AG08396 (cell line): ENCODE measurements around the gene NAA38.

Experiments
- DNase-seq: peaks from one replicate; pipeline ENCODE4 v3.0.0; 2012; ENCODE audit warnings: low spot score, mixed read lengths

NAA38 gene

GRCh38 chr17:7856811-7857712 is at the start of gene NAA38:
Gene NAA38 (minus strand): TSS chr17:7857559. CDS start chr17:7857463, 96 bp downstream.
- DNase-seq: peak; percentile 95

GRCh38 chr17:7903154-7904103 is 46.1 kb upstream of the NAA38 start:
- no peak for DNase-seq

GRCh38 chr17:7897773-7898172 is 40.4 kb upstream of the NAA38 start:
- DNase-seq: peak; percentile 72

GRCh38 chr17:7897090-7897489 is 39.7 kb upstream of the NAA38 start:
- DNase-seq: no peak

GRCh38 chr17:7894866-7895265 is 37.5 kb upstream of the NAA38 start:
- DNase-seq: no peak

- DNase-seq: no peak
Measured at GRCh38 chr17:7894226-7894625, 36.9 kb upstream of the NAA38 start.

GRCh38 chr17:7893187-7893880 is 36.0 kb upstream of the NAA38 start:
- no peak for DNase-seq

GRCh38 chr17:7889166-7889955 is 32.0 kb upstream of the NAA38 start:
- peak; percentile 92 for DNase-seq

- DNase-seq: no peak
Measured at GRCh38 chr17:7888184-7888920, 31.0 kb upstream of the NAA38 start, which contains the start of gene CHD3. Gene CHD3 (plus strand): TSS chr17:7888789. CDS start chr17:7889001, 212 bp downstream.

- peak; percentile 95 for DNase-seq
Measured at GRCh38 chr17:7887482-7888183, 30.3 kb upstream of the NAA38 start.

GRCh38 chr17:7887038-7887481 is 29.7 kb upstream of the NAA38 start:
- DNase-seq: no peak

GRCh38 chr17:7886227-7887037 is 29.1 kb upstream of the NAA38 start:
- DNase-seq: no peak

GRCh38 chr17:7885367-7886226 is 28.2 kb upstream of the NAA38 start:
- DNase-seq: peak; percentile 65

GRCh38 chr17:7884581-7885366 is 27.4 kb upstream of the NAA38 start:
- no peak for DNase-seq

- DNase-seq: no peak
Measured at GRCh38 chr17:7883781-7884386, 26.5 kb upstream of the NAA38 start.

- DNase-seq: no peak
Measured at GRCh38 chr17:7882629-7883028, 25.3 kb upstream of the NAA38 start.

GRCh38 chr17:7882068-7882467 is 24.7 kb upstream of the NAA38 start:
- no peak for DNase-seq
